Mesothelial cell of epicardium (in vitro differentiated cells): ENCODE data around the gene EXOC4. TPM values are rescaled to one million over a fixed set of nuclear protein-coding genes. Genes with fewer than 3 reads are reported as not detected.

Source experiments
- DNase-seq, 2 experiments: peaks; one replicate each; pipeline ENCODE4 v3.0.0; 2021; ENCODE audit warnings: low spot score in 2 of 2; ENCODE audit not compliant: unreplicated experiment in 2 of 2
- H3K27ac Mint-ChIP-seq: 2 replicates; pipeline ENCODE4 v1.8.0; 2021; ENCODE audit warnings: mixed read lengths
- H3K27me3 Mint-ChIP-seq: 2 replicates; pipeline ENCODE4 v1.8.0; 2021; ENCODE audit warnings: low read depth, mixed read lengths
- H3K36me3 Mint-ChIP-seq: 2 replicates; pipeline ENCODE4 v1.8.0; 2021; ENCODE audit warnings: mixed read lengths
- H3K4me1 Mint-ChIP-seq: 2 replicates; pipeline ENCODE4 v1.8.0; 2021; ENCODE audit warnings: mixed read lengths
- H3K4me3 Mint-ChIP-seq: 2 replicates; pipeline ENCODE4 v1.8.0; 2021; ENCODE audit warnings: mild to moderate bottlenecking, moderate library complexity, mixed read lengths
- H3K9me3 Mint-ChIP-seq: 2 replicates; pipeline ENCODE4 v1.8.0; 2021; ENCODE audit warnings: mixed read lengths
- CTCF ChIP-seq: fragments of 200-600 bp; sonication (generic); IDR thresholded peaks from one replicate; pipeline ENCODE4 v1.5.0; 2021; ENCODE audit warnings: antibody characterized with exemption; ENCODE audit not compliant: unreplicated experiment
- total RNA-seq: library from RNA; stranded (reverse); gene quantifications from 3 replicates; pipeline ENCODE4 v1.2.1, GENCODE V29; 2021

The EXOC4 gene
- total RNA-seq, 1 donor from 2014 or later: 105 TPM

- no peaks in the 10 kb centered on the region for H3K4me1 Mint-ChIP-seq
- no peak overlapping the region for H3K4me3 Mint-ChIP-seq
- no peak overlapping the region for H3K27ac Mint-ChIP-seq
- no peaks in the 10 kb centered on the region for H3K27me3 Mint-ChIP-seq
- no peak for TF ChIP-seq CTCF
- DNase-seq: no peak
- H3K9me3 Mint-ChIP-seq: peaks cover 4% of the 10 kb centered on the region
- H3K36me3 Mint-ChIP-seq: peaks cover 36% of the 10 kb centered on the region
Observed at GRCh38 chr7:133290676-133291333, 37.9 kb downstream of the EXOC4 start.

GRCh38 chr7:133292631-133293030, 39.8 kb downstream of the EXOC4 start:
- H3K27me3 Mint-ChIP-seq: no peaks in the 10 kb centered on the region
- H3K36me3 Mint-ChIP-seq: peaks cover 34% of the 10 kb centered on the region
- no peak for TF ChIP-seq CTCF
- no peak overlapping the region for H3K4me3 Mint-ChIP-seq
- peaks cover 4% of the 10 kb centered on the region for H3K9me3 Mint-ChIP-seq
- peaks cover 3% of the 10 kb centered on the region for H3K4me1 Mint-ChIP-seq
- no peak for DNase-seq
- no peak overlapping the region for H3K27ac Mint-ChIP-seq

- no peak for TF ChIP-seq CTCF
- Mint-ChIP-seq H3K4me1 (peaks cover 3% of the 10 kb centered on the region), H3K36me3 (peaks cover 32% of the 10 kb centered on the region), H3K27ac (no peak overlapping the region), H3K9me3 (peaks cover 4% of the 10 kb centered on the region), H3K27me3 (no peaks in the 10 kb centered on the region), H3K4me3 (no peak overlapping the region)
- no peak for DNase-seq
Observed at GRCh38 chr7:133293384-133294160, 40.7 kb downstream of the EXOC4 start.

GRCh38 chr7:133294234-133294633, 41.4 kb downstream of the EXOC4 start:
- Mint-ChIP-seq H3K27ac (no peak overlapping the region), H3K27me3 (no peaks in the 10 kb centered on the region), H3K4me1 (peaks cover 3% of the 10 kb centered on the region), H3K9me3 (peaks cover 4% of the 10 kb centered on the region), H3K4me3 (no peak overlapping the region), H3K36me3 (peaks cover 27% of the 10 kb centered on the region)
- TF ChIP-seq CTCF: no peak
- DNase-seq: no peak

GRCh38 chr7:133295484-133295883, 42.6 kb downstream of the EXOC4 start:
- Mint-ChIP-seq H3K27me3 (no peaks in the 10 kb centered on the region), H3K9me3 (peaks cover 4% of the 10 kb centered on the region), H3K4me1 (peaks cover 9% of the 10 kb centered on the region), H3K36me3 (peaks cover 16% of the 10 kb centered on the region), H3K4me3 (no peak overlapping the region), H3K27ac (no peak overlapping the region)
- no peak for TF ChIP-seq CTCF
- DNase-seq: no peak
